DMS79 (cell line): ENCODE data around the gene KDM2B.
A peak's percentile ranks its signal among the peaks of the same experiment; 100 is the strongest.
"Not testable (repeated sequence)": the region's sequence is repeated elsewhere in the genome, so short reads cannot be mapped to it uniquely, and the experiment has no call there.

Experiments
- DNase-seq: peaks from one replicate; lab custom pipeline; 2025; lab: John Stamatoyannopoulos, UW

The KDM2B gene

GRCh38 chr12:121584885-121585284, 4.1 kb upstream of the KDM2B start:
- not testable (repeated sequence) for DNase-seq

- not testable (repeated sequence) for DNase-seq
Measured at GRCh38 chr12:121583334-121583661, 2.5 kb upstream of the KDM2B start.

- no peak for DNase-seq
Measured at GRCh38 chr12:121582583-121583333, 1.9 kb upstream of the KDM2B start.

- no peak for DNase-seq
Measured at GRCh38 chr12:121581686-121582429, 1.0 kb upstream of the KDM2B start.

GRCh38 chr12:121579981-121580868, 598 bp downstream of the KDM2B start:
- DNase-seq: peak; percentile 32

- DNase-seq: no peak
Measured at GRCh38 chr12:121579190-121579791, 1.5 kb downstream of the KDM2B start.

- no peak for DNase-seq
Measured at GRCh38 chr12:121578230-121579189, 2.3 kb downstream of the KDM2B start.

- no peak for DNase-seq
Measured at GRCh38 chr12:121577443-121578180, 3.2 kb downstream of the KDM2B start.

GRCh38 chr12:121576851-121577391, 3.9 kb downstream of the KDM2B start:
- DNase-seq: no peak

GRCh38 chr12:121575952-121576625, 4.7 kb downstream of the KDM2B start:
- no peak for DNase-seq

GRCh38 chr12:121575051-121575450, 5.8 kb downstream of the KDM2B start:
- no peak for DNase-seq

- DNase-seq: peak; percentile 88
Measured at GRCh38 chr12:121574025-121574424, 6.8 kb downstream of the KDM2B start.

GRCh38 chr12:121571920-121572319, 8.9 kb downstream of the KDM2B start:
- no peak for DNase-seq

- DNase-seq: no peak
Measured at GRCh38 chr12:121570467-121571283, 10.1 kb downstream of the KDM2B start.

GRCh38 chr12:121568971-121569751, 11.7 kb downstream of the KDM2B start:
- no peak for DNase-seq

GRCh38 chr12:121568518-121568917, 12.3 kb downstream of the KDM2B start:
- DNase-seq: no peak

- DNase-seq: no peak
Measured at GRCh38 chr12:121565076-121565475, 15.7 kb downstream of the KDM2B start.

- no peak for DNase-seq
Measured at GRCh38 chr12:121562488-121562887, 18.3 kb downstream of the KDM2B start.
